Measurements from ENCODE around the gene SLC5A9. TPM values are rescaled to one million over a fixed set of nuclear protein-coding genes. Genes with fewer than 3 reads are reported as not detected.

Gene SLC5A9
- total and polyA plus RNA-seq, 2 of the 13 experiments (the other 11 are each of a cell fraction or from before 2014, with no cell fraction given): 42.0 to 65.0 TPM

- H3K27me3 ChIP-seq (ENCODE audit: control insufficient read depth in 1 of 2, insufficient read depth in 2 of 2, low read length in 2 of 2): peaks cover 0 to 15% of the 10 kb centered on the region in 2 experiments; a peak in 3 of 5 replicates
- H4K20me1 ChIP-seq (ENCODE audit: insufficient read depth, low read length): no peaks in the 10 kb centered on the region
- in situ Hi-C loops (cut with HindIII; ENCODE audit: extremely low pct_ligation_motif_present, low pct_unique_long_range_greater_than_20kb): no loop called here
- no peak overlapping the region for H3K27ac ChIP-seq (ENCODE audit: extremely low read length, insufficient read depth, low read length)
- H3K4me2 ChIP-seq (ENCODE audit: low read depth, low read length): peak overlapping the region; percentile 42
- TF ChIP-seq CEBPG (CRISPR knock-in tag; IDR thresholded peaks at IDR 0.05): peak; percentile 42; the same call in 1 of the 2 replicates
- TF ChIP-seq ZEB1 (IDR thresholded peaks at IDR 0.05; ENCODE audit: insufficient replicate concordance, low read depth): no peak
- TF ChIP-seq CEBPB (IDR thresholded peaks at IDR 0.05; ENCODE audit: borderline replicate concordance, low read depth, low read length): peak; percentile 40; the same call in 1 of the 2 replicates
- TF ChIP-seq KLF13 (CRISPR knock-in tag; IDR thresholded peaks at IDR 0.05): no peak
- H3K4me3 ChIP-seq (replicated peaks in 1 of 3; ENCODE audit: insufficient read depth in 1 of 3, low read depth in 2 of 3, low read length in 3 of 3): no peak overlapping the region
- BruUV-seq (replicated peaks): no TSS peak
- no peak overlapping the region for H2AFZ ChIP-seq (ENCODE audit: low read length)
- peaks cover 41% of the 10 kb centered on the region for H3K4me1 ChIP-seq (ENCODE audit: insufficient read depth, low read length)
- no peak for DNase-seq (ENCODE audit: low spot score)
- no peak overlapping the region for H3K9ac ChIP-seq (ENCODE audit: insufficient read depth, low read depth, low read length)
- ChIA-PET CTCF (ENCODE audit: low intra/inter-chr PET ratio, low total read pairs) (no interaction called here), POLR2A (interaction anchor here (1.3 kb wide), 1 partner anchor 8 kb away, joined by 5 read pairs; no protein-coding TSS in a partner anchor)
- 8% methylated on average over 2 of the region's 2 CpGs for WGBS (ENCODE audit: low lambda C conversion rate)
- no peaks in the 10 kb centered on the region for H3K9me3 ChIP-seq (ENCODE audit: low read length)
- intact Hi-C loops (cut with micrococcal nuclease; ENCODE audit: unreplicated experiment): no loop called here
- H3K79me2 ChIP-seq (ENCODE audit: insufficient read depth, low read length): no peaks in the 10 kb centered on the region
- H3K36me3 ChIP-seq (replicated peaks in 1 of 2; ENCODE audit: control insufficient read depth in 1 of 2, insufficient read depth in 2 of 2, low read length in 2 of 2): no peaks in the 10 kb centered on the region
- FAIRE-seq: no peak
- no peak for ATAC-seq
Observed at GRCh38 chr1:48216313-48216712, 6.2 kb upstream of the SLC5A9 start.

GRCh38 chr1:48216941-48217340 is 5.6 kb upstream of the SLC5A9 start:
- H3K79me2 ChIP-seq (ENCODE audit: insufficient read depth, low read length): no peaks in the 10 kb centered on the region
- ATAC-seq (peak; percentile 43), DNase-seq (ENCODE audit: low spot score) (no peak), FAIRE-seq (no peak)
- 35% methylated on average over 3 of the region's 3 CpGs for WGBS (ENCODE audit: low lambda C conversion rate)
- peaks cover 0 to 15% of the 10 kb centered on the region in 2 experiments; a peak in 3 of 5 replicates for H3K27me3 ChIP-seq (ENCODE audit: control insufficient read depth in 1 of 2, insufficient read depth in 2 of 2, low read length in 2 of 2)
- no peaks in the 10 kb centered on the region for H3K9me3 ChIP-seq (ENCODE audit: low read length)
- H3K4me1 ChIP-seq (ENCODE audit: insufficient read depth, low read length): peaks cover 47% of the 10 kb centered on the region
- in situ Hi-C loops (cut with HindIII; ENCODE audit: extremely low pct_ligation_motif_present, low pct_unique_long_range_greater_than_20kb) (no loop called here), intact Hi-C loops (cut with micrococcal nuclease; ENCODE audit: unreplicated experiment) (no loop called here)
- no peak overlapping the region for H3K4me3 ChIP-seq (replicated peaks in 1 of 3; ENCODE audit: insufficient read depth in 1 of 3, low read depth in 2 of 3, low read length in 3 of 3)
- CTCF ChIA-PET (ENCODE audit: low intra/inter-chr PET ratio, low total read pairs): no interaction called here
- TF ChIP-seq CTCF (CRISPR knock-in tag; IDR thresholded peaks at IDR 0.05): peak; percentile 46
- TF ChIP-seq ELF1 (CRISPR knock-in tag; IDR thresholded peaks at IDR 0.05): no peak
- peak; percentile 28 for TF ChIP-seq STAG1 (CRISPR knock-in tag; IDR thresholded peaks at IDR 0.05)
- no peak for TF ChIP-seq ZNF367 (CRISPR knock-in tag; IDR thresholded peaks at IDR 0.05; ENCODE audit: borderline replicate concordance)
- H3K9ac ChIP-seq (ENCODE audit: insufficient read depth, low read depth, low read length): no peak overlapping the region
- no peak overlapping the region for H2AFZ ChIP-seq (ENCODE audit: low read length)
- H3K27ac ChIP-seq (ENCODE audit: extremely low read length, insufficient read depth, low read length): no peak overlapping the region
- no peak overlapping the region for H3K4me2 ChIP-seq (ENCODE audit: low read depth, low read length)
- no peaks in the 10 kb centered on the region for H3K36me3 ChIP-seq (replicated peaks in 1 of 2; ENCODE audit: control insufficient read depth in 1 of 2, insufficient read depth in 2 of 2, low read length in 2 of 2)
- POLR2A ChIA-PET: interaction anchor here (1.3 kb wide), 1 partner anchor 8 kb away, joined by 5 read pairs; no protein-coding TSS in a partner anchor
- H4K20me1 ChIP-seq (ENCODE audit: insufficient read depth, low read length): no peaks in the 10 kb centered on the region
- BruUV-seq (replicated peaks): no TSS peak
